Heart right ventricle (tissue), 16 donors: ENCODE measurements around the gene SIAH2. TPM values are rescaled to one million over a fixed set of nuclear protein-coding genes. Genes with fewer than 3 reads are reported as not detected.

Experiments used
- ATAC-seq, 8 donors: fragments of 200-7000 bp; cut with Tn5 transposase; one replicate each; pipeline ENCODE4 v1.9.1; 2020; ENCODE audit warnings: mild to moderate bottlenecking in 8 of 8, moderate library complexity in 8 of 8, moderate number of reproducible peaks in 1 of 8
- DNase-seq, 2 donors: peaks; one replicate each; pipeline ENCODE4 v3.0.0-alpha.2; 2020
- H3K27ac ChIP-seq, 10 donors: fragments of 200-600 bp; sonication (generic) in 2 of 10; one replicate each; pipeline versions ENCODE4 v1.5.0 to v1.8.0; 2020 to 2022; ENCODE audit warnings: mild to moderate bottlenecking in 3 of 10
- H3K27me3 ChIP-seq, 7 donors: fragments of 200-600 bp; one replicate each; pipeline ENCODE4 v1.8.0; 2021 to 2022; ENCODE audit warnings: mild to moderate bottlenecking in 2 of 7
- H3K36me3 ChIP-seq, 9 donors: fragments of 200-600 bp; sonication (generic) in 1 of 9; one replicate each; pipeline versions ENCODE4 v1.5.0 to v1.8.0; 2020 to 2022; ENCODE audit warnings: mild to moderate bottlenecking in 2 of 9
- H3K4me1 ChIP-seq, 9 donors: fragments of 200-600 bp; sonication (generic) in 1 of 9; one replicate each; pipeline versions ENCODE4 v1.5.0 to v1.8.0; 2020 to 2022; ENCODE audit warnings: mild to moderate bottlenecking in 4 of 9
- H3K4me3 ChIP-seq, 10 donors: fragments of 200-600 bp; sonication (generic) in 2 of 10; one replicate each; pipeline versions ENCODE4 v1.5.0 to v1.8.0; 2020 to 2022; ENCODE audit warnings: mild to moderate bottlenecking in 7 of 10, moderate library complexity in 2 of 10
- H3K9me3 ChIP-seq, 11 donors: fragments of 200-600 bp in 10 of 11; sonication (generic) in 2 of 11; one replicate each; pipeline versions ENCODE4 v1.5.0 to v1.8.0; 2013 to 2022; ENCODE audit warnings: mild to moderate bottlenecking in 2 of 11, control low read depth in 1 of 11, moderate library complexity in 1 of 11
- CTCF ChIP-seq, 9 donors: fragments of 200-600 bp; sonication (generic) in 2 of 9; IDR thresholded peaks; one replicate each; pipeline versions ENCODE4 v1.5.0 to v1.8.0; 2021 to 2022; ENCODE audit warnings: antibody characterized with exemption in 9 of 9, mild to moderate bottlenecking in 5 of 9, moderate library complexity in 1 of 9
- WGBS, 2 donors: extraction: QIAGEN DNeasy Blood & Tissue Kit; methylation state at CpG; one replicate each; pipeline ENCODE4 v1.1.7; 2013; ENCODE audit warnings: inconsistent platforms in 1 of 2; 5-methylcytosine and 5-hydroxymethylcytosine counted together
- intact Hi-C, 10 donors: fragments of 100-400 bp; cut with DNase I; formaldehyde crosslinking; loops; one replicate each; pipeline versions ENCODE4 v1.11.1 to v1.14.2; 2022
- polyA plus RNA-seq, 2 donors: library from polyadenylated mRNA; stranded (reverse); fragments of 200-250 nt; gene quantifications; one replicate each; pipeline ENCODE4 v1.2.3, GENCODE V29; 2013
- total RNA-seq, 10 donors: library from RNA; stranded (reverse); fragmentation: NEBNext Ultra II Directional in 3 of 10; extraction: Animal tissue kit (Norgen Biotek cat#: 25700) in 3 of 10; gene quantifications; one replicate each; pipeline versions ENCODE4 v1.2.1 to v1.2.4, GENCODE V29; 2021 to 2023
- donor health status: Arrhythmogenic right ventricular cardiomyopathy.
- donor health status: ischemic (EF 13 %, LVEDD 7.1; RV severe dilation, severe dysfunction).
- donor health status: healthy with polysubstance abuse.
- donor health status: DM: no; HTN: yes; CAD: no.
- donor health status: DM: no; HTN: no; CAD: no.
- donor health status: ischemic (EF 25% LVEDD 6.9; RV normal size, moderate dysfunction).
- donor health status: ischemic (EF 25% LVEDD 5.7; RV mildly dilated, moderate dysfunction).
- donor health status: healthy.
- donor health status: DM: yes; HTN: yes; CAD: no.
- donor health status: Ischemic cardiomyopathy.
- donor health status: ischemic (EF 35%, LVEDD 5.7; RV mildly dilated, moderate dysfunction).
- donor health status: nonischemic (EF 11% LVEDD 7.7; RV severe dilation, severe dysfunction).
- donor health status: DM: yes; HTN: yes; CAD: no.
- donor health status: PGD.
- donor health status: ischemic (EF 29% LVEDD 5.4; RV normal size, mild dysfunction).
- donor health status: nonischemic (EF 23%, LVEDD 6.1; RV moderate dilation, normal function).

SIAH2 gene
- total and polyA plus RNA-seq, 12 donors, result 6.1 to 30.7 (median 20.2) TPM

GRCh38 chr3:150783316-150783715 lies 20.3 kb upstream of the SIAH2 start:
- Histone ChIP-seq H3K4me3 (no peak overlapping the region), H3K36me3 (no peaks in the 10 kb centered on the region), H3K27ac (no peak overlapping the region), H3K9me3 (no peaks in the 10 kb centered on the region), H3K27me3 (peaks cover 0 to 12% (median 0%) of the 10 kb centered on the region in 7 donors), H3K4me1 (peaks cover 0 to 7% (median 0%) of the 10 kb centered on the region in 9 donors)
- peak in 1 of 8 donors; percentile 16 for ATAC-seq
- no peak for TF ChIP-seq CTCF (IDR thresholded peaks at IDR 0.05)
- WGBS, 2 donors, result 59 to 83% methylated on average over 1 of the region's 1 CpG
- DNase-seq, result no peak
- intact Hi-C loops, result loop anchor here in 4 of 10 donors (10.0 kb wide), 3 partner anchors 59 to 361 kb away; no protein-coding TSS in a partner anchor

GRCh38 chr3:150779402-150779858 lies 16.5 kb upstream of the SIAH2 start:
- ATAC-seq (no peak), DNase-seq (no peak)
- Histone ChIP-seq H3K4me1 (no peaks in the 10 kb centered on the region), H3K36me3 (no peaks in the 10 kb centered on the region), H3K27ac (no peak overlapping the region), H3K27me3 (no peaks in the 10 kb centered on the region), H3K9me3 (no peaks in the 10 kb centered on the region), H3K4me3 (no peak overlapping the region)
- WGBS, 2 donors, result 90 to 91% methylated on average over 22 of the region's 22 CpGs
- peak in 2 of 9 donors; percentile 7 to 14 for TF ChIP-seq CTCF (IDR thresholded peaks at IDR 0.05)
- intact Hi-C loops, result loop anchor here in 1 of 10 donors (10.0 kb wide), 1 partner anchor 55 kb away; no protein-coding TSS in a partner anchor

- Histone ChIP-seq H3K9me3 (no peaks in the 10 kb centered on the region), H3K27ac (no peak overlapping the region), H3K4me1 (no peaks in the 10 kb centered on the region), H3K4me3 (no peak overlapping the region), H3K36me3 (no peaks in the 10 kb centered on the region), H3K27me3 (no peaks in the 10 kb centered on the region)
- TF ChIP-seq CTCF (IDR thresholded peaks at IDR 0.05), result no peak
- WGBS, 2 donors, result 96 to 97% methylated on average over 42 of the region's 42 CpGs
- DNase-seq, result no peak
- peak in 2 of 8 donors; percentile 18 to 55 for ATAC-seq
- intact Hi-C loops, result loop anchor here in 1 of 10 donors (10.0 kb wide), 1 partner anchor 54 kb away; no protein-coding TSS in a partner anchor
Measured at GRCh38 chr3:150778793-150779401, 15.9 kb upstream of the SIAH2 start.

GRCh38 chr3:150775001-150775599 lies 12.1 kb upstream of the SIAH2 start:
- no peaks in the 10 kb centered on the region for H3K36me3 ChIP-seq
- ATAC-seq (no peak), DNase-seq (no peak)
- H3K4me1 ChIP-seq, result peaks cover 0 to 15% (median 0%) of the 10 kb centered on the region in 9 donors
- no peak overlapping the region for H3K27ac ChIP-seq
- H3K4me3 ChIP-seq, result no peak overlapping the region
- intact Hi-C loops, result loop anchor here in 1 of 10 donors (10.0 kb wide), 1 partner anchor 50 kb away; no protein-coding TSS in a partner anchor
- H3K9me3 ChIP-seq, result no peaks in the 10 kb centered on the region
- H3K27me3 ChIP-seq, result no peaks in the 10 kb centered on the region
- 94 to 96% methylated on average over 7 of the region's 7 CpGs for WGBS, 2 donors
- no peak for TF ChIP-seq CTCF (IDR thresholded peaks at IDR 0.05)
